Stimulated activated CD4-positive, alpha-beta T cell treated with anti-CD3 and anti-CD28 coated beads, Interleukin-4, amount 100 ng/mL, for 48 hours (primary cell): ENCODE measurements around the gene RGS14.
"Not testable (repeated sequence)": the region's sequence is repeated elsewhere in the genome, so short reads cannot be mapped to it uniquely, and the experiment has no call there.

Experiments
- DNase-seq, 2 donors: peaks; one replicate each; pipeline ENCODE4 v3.0.0-alpha.2; 2020; ENCODE audit warnings: low read depth in 2 of 2

Gene RGS14

GRCh38 chr5:177349762-177350161 lies 8.0 kb upstream of the RGS14 start:
- DNase-seq = no peak

GRCh38 chr5:177350776-177351391 lies 6.8 kb upstream of the RGS14 start:
- no peak for DNase-seq

- DNase-seq = peak; percentile 81 to 89
Observed at GRCh38 chr5:177351392-177352329, 6.1 kb upstream of the RGS14 start, which contains the start of gene LMAN2. TSS of gene LMAN2 (minus strand) at chr5:177351668. CDS start at chr5:177351647, 21 bp downstream.

GRCh38 chr5:177353093-177353492 lies 4.6 kb upstream of the RGS14 start:
- DNase-seq = no peak

GRCh38 chr5:177354256-177354655 lies 3.5 kb upstream of the RGS14 start:
- no peak for DNase-seq

GRCh38 chr5:177354711-177355110 lies 3.0 kb upstream of the RGS14 start:
- DNase-seq = no peak

- DNase-seq = no peak
Observed at GRCh38 chr5:177355162-177355867, 2.4 kb upstream of the RGS14 start.

- DNase-seq = no peak
Observed at GRCh38 chr5:177355868-177356168, 1.9 kb upstream of the RGS14 start.

- no peak for DNase-seq
Observed at GRCh38 chr5:177356746-177357145, 978 bp upstream of the RGS14 start.

- DNase-seq = no peak
Observed at GRCh38 chr5:177357146-177357458, 622 bp upstream of the RGS14 start.

- DNase-seq = no peak
Observed at GRCh38 chr5:177358370-177358819, 671 bp downstream of the RGS14 start.

GRCh38 chr5:177359451-177359851 lies 1.7 kb downstream of the RGS14 start:
- DNase-seq = no peak

- no peak for DNase-seq
Observed at GRCh38 chr5:177359860-177360259, 2.1 kb downstream of the RGS14 start.

GRCh38 chr5:177360740-177361139 lies 3.0 kb downstream of the RGS14 start:
- not testable (repeated sequence) for DNase-seq

- no peak for DNase-seq
Observed at GRCh38 chr5:177361418-177362291, 3.9 kb downstream of the RGS14 start.

GRCh38 chr5:177362292-177362609 lies 4.5 kb downstream of the RGS14 start:
- no peak for DNase-seq

- peak; percentile 54 for DNase-seq
Observed at GRCh38 chr5:177362610-177363507, 5.1 kb downstream of the RGS14 start.

- no peak for DNase-seq
Observed at GRCh38 chr5:177363565-177363964, 5.8 kb downstream of the RGS14 start.

GRCh38 chr5:177364159-177364962 lies 6.6 kb downstream of the RGS14 start:
- DNase-seq = no peak
